ENCODE data around the gene CADM4.

CADM4 gene

GRCh38 chr19:43631491-43631890 lies 8.2 kb downstream of the CADM4 start:
- no peak for DNase-seq

- no peak for DNase-seq
Measured at GRCh38 chr19:43628646-43629326, 10.9 kb downstream of the CADM4 start.

GRCh38 chr19:43626838-43627237 lies 12.8 kb downstream of the CADM4 start:
- no peak for DNase-seq

GRCh38 chr19:43625918-43626579 lies 13.6 kb downstream of the CADM4 start:
- DNase-seq: no peak

GRCh38 chr19:43624933-43625332 lies 14.7 kb downstream of the CADM4 start:
- no peak for DNase-seq

- no peak for DNase-seq
Measured at GRCh38 chr19:43623889-43624670, 15.6 kb downstream of the CADM4 start.

GRCh38 chr19:43622956-43623355 lies 16.7 kb downstream of the CADM4 start:
- no peak for DNase-seq

- no peak for DNase-seq
Measured at GRCh38 chr19:43622070-43622469, 17.6 kb downstream of the CADM4 start.

GRCh38 chr19:43620061-43621001 lies 19.3 kb downstream of the CADM4 start:
- no peak for DNase-seq

GRCh38 chr19:43619262-43620060 lies 20.2 kb downstream of the CADM4 start, which contains the start of gene ZNF428:
Gene ZNF428, minus strand, starts transcription at chr19:43619629. Its CDS starts 5,325 bp downstream, at chr19:43614304.
- peak; percentile 95 for DNase-seq

- peak; percentile 74 for DNase-seq
Measured at GRCh38 chr19:43618921-43619261, 20.8 kb downstream of the CADM4 start.

- no peak for DNase-seq
Measured at GRCh38 chr19:43616954-43617353, 22.7 kb downstream of the CADM4 start.

- DNase-seq: no peak
Measured at GRCh38 chr19:43616306-43616705, 23.3 kb downstream of the CADM4 start.

- DNase-seq: no peak
Measured at GRCh38 chr19:43612374-43612773, 27.3 kb downstream of the CADM4 start.

GRCh38 chr19:43611788-43612187 lies 27.9 kb downstream of the CADM4 start, which contains the start of gene SRRM5:
Gene SRRM5, plus strand, starts transcription at chr19:43612088. Its CDS starts 34 bp downstream, at chr19:43612122.
- no peak for DNase-seq

- no peak for DNase-seq
Measured at GRCh38 chr19:43610493-43610892, 29.2 kb downstream of the CADM4 start.

GRCh38 chr19:43609872-43610271 lies 29.8 kb downstream of the CADM4 start:
- DNase-seq: no peak

- DNase-seq: no peak
Measured at GRCh38 chr19:43607238-43608205, 32.1 kb downstream of the CADM4 start.

- no peak for DNase-seq
Measured at GRCh38 chr19:43606569-43607229, 33.0 kb downstream of the CADM4 start.
